Endothelial cell (in vitro differentiated cells): ENCODE measurements around the gene NPR2. TPM values are rescaled to one million over a fixed set of nuclear protein-coding genes. Genes with fewer than 3 reads are reported as not detected.

Experiments
- DNase-seq: peaks from one replicate; pipeline ENCODE4 v3.0.0; 2021; ENCODE audit warnings: low spot score
- H3K27ac Mint-ChIP-seq: one replicate; pipeline ENCODE4 v1.8.0; 2021; ENCODE audit warnings: mixed read lengths, inconsistent platforms; ENCODE audit not compliant: unreplicated experiment
- H3K27me3 Mint-ChIP-seq: one replicate; pipeline ENCODE4 v1.8.0; 2021; ENCODE audit warnings: mild to moderate bottlenecking, moderate library complexity, mixed read lengths, inconsistent platforms; ENCODE audit not compliant: unreplicated experiment
- H3K36me3 Mint-ChIP-seq: one replicate; pipeline ENCODE4 v1.8.0; 2021; ENCODE audit warnings: mild to moderate bottlenecking, low read depth, mixed read lengths, inconsistent platforms; ENCODE audit not compliant: unreplicated experiment
- H3K4me1 Mint-ChIP-seq: one replicate; pipeline ENCODE4 v1.8.0; 2021; ENCODE audit warnings: mild to moderate bottlenecking, mixed read lengths, inconsistent platforms; ENCODE audit not compliant: unreplicated experiment
- H3K4me3 Mint-ChIP-seq: one replicate; pipeline ENCODE4 v1.8.0; 2021; ENCODE audit warnings: mild to moderate bottlenecking, mixed read lengths, inconsistent platforms; ENCODE audit not compliant: unreplicated experiment
- H3K9me3 Mint-ChIP-seq: one replicate; pipeline ENCODE4 v1.8.0; 2021; ENCODE audit warnings: mixed read lengths, inconsistent platforms; ENCODE audit not compliant: unreplicated experiment
- CTCF ChIP-seq: fragments of 200-600 bp; sonication (generic); IDR thresholded peaks from one replicate; pipeline ENCODE4 v1.5.0; 2021; ENCODE audit warnings: antibody characterized with exemption; ENCODE audit not compliant: unreplicated experiment
- total RNA-seq: library from RNA; stranded (reverse); fragmentation: NEBNext Ultra II Directional; extraction: Animal tissue kit (Norgen Biotek cat#: 25700); gene quantifications from one replicate; pipeline ENCODE4 v1.2.1, GENCODE V29; 2021; ENCODE audit not compliant: unreplicated experiment

Gene NPR2
- total RNA-seq, 1 donor from 2014 or later: 30.8 TPM

GRCh38 chr9:35852876-35853865, 61.8 kb downstream of the NPR2 start:
- no peaks in the 10 kb centered on the region for H3K4me1 Mint-ChIP-seq
- no peak for DNase-seq
- peaks cover 4% of the 10 kb centered on the region for H3K36me3 Mint-ChIP-seq
- TF ChIP-seq CTCF: no peak
- H3K27ac Mint-ChIP-seq: no peak overlapping the region
- no peaks in the 10 kb centered on the region for H3K9me3 Mint-ChIP-seq
- peaks cover 14% of the 10 kb centered on the region for H3K27me3 Mint-ChIP-seq
- H3K4me3 Mint-ChIP-seq: no peak overlapping the region

DNA sequence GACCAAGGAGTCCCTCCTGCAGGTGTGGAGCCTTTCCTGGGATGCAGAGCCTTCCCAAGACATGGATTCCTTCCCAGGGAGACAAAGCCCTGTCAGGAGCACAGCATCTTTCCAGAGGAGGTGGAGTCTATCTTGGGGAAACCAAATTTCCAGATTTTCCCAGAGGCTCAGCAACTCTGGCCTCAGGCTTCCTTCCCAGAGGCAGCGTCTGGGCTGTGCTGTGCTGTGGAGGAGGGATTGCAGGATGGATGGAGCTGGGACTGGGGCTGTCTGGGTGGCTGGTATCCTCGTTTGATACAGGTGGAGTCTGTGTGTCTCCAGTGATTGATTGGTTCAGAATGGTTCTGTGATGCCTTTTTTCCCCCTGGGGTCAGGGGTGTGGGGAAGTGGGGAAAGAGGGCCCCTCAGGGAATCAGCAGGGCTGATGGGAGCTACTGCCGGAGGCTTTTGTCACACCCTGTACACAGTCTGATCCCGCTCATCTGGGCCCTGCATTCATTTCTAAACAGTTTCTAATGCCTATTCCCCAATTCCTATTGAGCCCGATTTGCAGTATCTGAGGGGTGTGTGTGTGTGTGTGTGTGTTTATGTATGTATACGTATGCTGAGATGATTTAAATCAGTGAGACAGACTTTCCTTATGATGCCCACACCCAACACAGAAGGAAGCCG, 62.8 kb downstream of the NPR2 start:
- Mint-ChIP-seq H3K27me3 (peaks cover 14% of the 10 kb centered on the region), H3K4me1 (peaks cover 6% of the 10 kb centered on the region), H3K36me3 (peaks cover 4% of the 10 kb centered on the region), H3K27ac (no peak overlapping the region), H3K4me3 (no peak overlapping the region), H3K9me3 (no peaks in the 10 kb centered on the region)
- TF ChIP-seq CTCF: no peak
- peak; percentile 1 for DNase-seq

DNA sequence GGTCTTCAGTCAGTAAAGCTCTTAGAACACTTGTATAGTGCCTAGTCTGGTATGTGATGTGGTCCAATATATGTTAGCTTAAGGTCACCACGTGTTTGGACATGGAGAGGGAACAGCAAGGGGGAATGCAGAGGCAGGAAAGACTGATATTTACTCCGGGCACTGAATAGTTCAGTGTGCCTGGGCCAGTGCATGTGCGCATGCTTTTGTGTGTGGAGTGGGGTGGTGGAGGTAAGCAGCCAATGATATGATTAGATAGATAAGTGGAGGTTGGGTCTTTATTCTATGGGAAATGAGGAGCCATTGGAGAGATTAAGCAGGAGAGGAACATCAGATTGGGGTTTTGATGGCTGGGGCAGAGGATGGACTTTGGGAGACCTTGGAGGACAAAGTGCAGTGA, 64.8 kb downstream of the NPR2 start:
- no peak overlapping the region for H3K27ac Mint-ChIP-seq
- no peaks in the 10 kb centered on the region for H3K9me3 Mint-ChIP-seq
- DNase-seq: no peak
- peaks cover 14% of the 10 kb centered on the region for H3K27me3 Mint-ChIP-seq
- no peak overlapping the region for H3K4me3 Mint-ChIP-seq
- H3K36me3 Mint-ChIP-seq: peaks cover 4% of the 10 kb centered on the region
- peaks cover 14% of the 10 kb centered on the region for H3K4me1 Mint-ChIP-seq
- TF ChIP-seq CTCF: no peak

GRCh38 chr9:35856882-35857281, 65.5 kb downstream of the NPR2 start:
- Mint-ChIP-seq H3K9me3 (no peaks in the 10 kb centered on the region), H3K4me3 (no peak overlapping the region), H3K36me3 (peaks cover 4% of the 10 kb centered on the region), H3K4me1 (peaks cover 14% of the 10 kb centered on the region), H3K27me3 (peaks cover 19% of the 10 kb centered on the region), H3K27ac (no peak overlapping the region)
- no peak for TF ChIP-seq CTCF
- no peak for DNase-seq

- peaks cover 18% of the 10 kb centered on the region for H3K27me3 Mint-ChIP-seq
- peaks cover 4% of the 10 kb centered on the region for H3K36me3 Mint-ChIP-seq
- H3K4me3 Mint-ChIP-seq: no peak overlapping the region
- no peak overlapping the region for H3K27ac Mint-ChIP-seq
- H3K4me1 Mint-ChIP-seq: peaks cover 14% of the 10 kb centered on the region
- no peak for TF ChIP-seq CTCF
- DNase-seq: no peak
- H3K9me3 Mint-ChIP-seq: no peaks in the 10 kb centered on the region
Observed at GRCh38 chr9:35858458-35858857, 67.1 kb downstream of the NPR2 start.
